Suppressor macrophage treated with lipopolysaccharide for 4 hours (primary cell): ENCODE measurements around the gene MMP21.

ENCODE experiments used
- DNase-seq: peaks from one replicate; pipeline ENCODE4 v3.0.0-alpha.2; 2020

The MMP21 gene

DNA sequence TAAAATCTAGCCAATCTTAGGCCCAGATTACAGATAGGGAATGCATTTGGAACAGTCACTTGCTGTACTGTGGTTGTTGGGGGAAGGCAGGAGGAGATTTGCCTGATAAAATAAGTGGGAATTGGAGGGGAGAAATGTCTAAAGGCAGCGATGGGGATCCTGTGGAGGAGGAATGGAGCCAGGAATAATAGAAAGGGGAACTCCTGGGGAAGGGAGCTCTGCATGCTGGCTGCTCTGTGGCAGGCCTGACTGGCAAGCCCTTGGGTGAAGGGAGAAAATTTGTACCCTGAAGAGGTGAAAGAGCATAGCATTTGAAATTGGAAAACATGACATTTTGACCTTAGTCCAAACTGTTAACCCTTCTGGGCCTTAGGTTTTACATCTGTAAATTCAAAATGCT lies 13.7 kb downstream of the MMP21 start:
- DNase-seq = no peak

DNA sequence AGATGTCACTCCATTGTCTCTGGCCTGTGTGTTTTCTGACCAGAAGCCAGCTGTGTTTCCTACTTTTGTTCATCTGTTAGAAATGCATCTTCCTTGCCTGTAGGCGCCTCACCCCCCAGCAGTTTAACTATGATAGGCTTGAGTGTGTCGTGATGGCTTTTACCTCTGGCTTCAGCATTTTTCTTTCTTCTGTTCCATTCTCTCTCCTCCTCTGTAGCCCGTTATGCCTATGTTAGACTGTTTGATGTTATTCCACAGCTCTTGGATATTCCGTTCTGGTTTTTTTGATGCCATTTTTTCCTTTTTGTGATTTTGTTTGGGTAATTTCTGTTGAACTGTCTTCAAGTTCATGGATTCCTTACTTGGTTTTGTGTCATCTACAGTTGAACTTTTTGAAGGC lies 17.9 kb downstream of the MMP21 start:
- no peak for DNase-seq

DNA sequence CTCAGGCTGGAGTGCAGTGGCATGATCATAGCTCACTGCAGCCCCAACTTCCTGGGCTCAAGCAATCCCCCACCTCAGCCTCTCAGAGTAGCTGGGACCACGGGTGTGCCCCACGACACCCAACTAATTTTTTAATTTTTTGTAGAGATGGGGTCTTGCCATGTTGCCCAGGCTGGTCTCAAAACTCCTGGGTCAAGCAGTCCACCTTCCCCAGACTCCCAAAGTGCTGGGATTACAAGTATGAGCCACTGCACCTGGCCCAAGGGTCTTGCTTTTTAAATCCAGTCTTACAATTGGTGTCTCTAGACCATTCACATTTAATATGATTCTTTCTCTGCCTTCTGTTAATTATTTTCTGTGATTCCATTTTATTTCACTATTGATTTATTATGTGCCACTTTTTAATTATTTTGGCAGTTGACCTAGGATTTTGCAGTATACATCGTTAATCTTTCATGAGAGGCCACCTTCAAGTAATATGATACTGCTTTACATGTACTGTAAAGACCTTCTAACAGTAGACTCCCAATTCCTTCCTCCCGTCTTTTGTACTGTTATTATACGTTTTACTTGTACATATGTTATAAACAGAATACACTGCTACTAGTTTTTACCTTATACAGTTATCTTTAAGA lies 18.7 kb downstream of the MMP21 start:
- DNase-seq = no peak

DNA sequence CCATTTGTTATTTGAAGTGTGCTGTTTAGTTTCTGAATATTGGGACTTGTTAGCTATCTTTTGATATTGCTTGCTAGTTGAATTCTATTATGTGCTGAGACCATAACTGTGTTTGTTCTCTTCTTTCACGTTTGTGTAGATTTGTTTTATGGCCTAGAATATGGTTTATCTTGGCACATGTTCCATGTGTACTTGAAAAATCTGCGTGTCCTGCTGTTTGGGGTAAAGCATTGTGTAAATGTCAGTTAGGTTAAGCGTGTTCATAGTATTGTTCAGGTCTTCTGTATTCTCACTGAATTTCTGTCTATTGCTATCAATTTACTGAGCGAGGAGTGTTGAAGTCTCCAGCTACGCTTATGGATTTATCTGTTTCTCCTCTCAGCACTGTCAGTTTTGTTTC lies 19.4 kb downstream of the MMP21 start:
- no peak for DNase-seq

DNA sequence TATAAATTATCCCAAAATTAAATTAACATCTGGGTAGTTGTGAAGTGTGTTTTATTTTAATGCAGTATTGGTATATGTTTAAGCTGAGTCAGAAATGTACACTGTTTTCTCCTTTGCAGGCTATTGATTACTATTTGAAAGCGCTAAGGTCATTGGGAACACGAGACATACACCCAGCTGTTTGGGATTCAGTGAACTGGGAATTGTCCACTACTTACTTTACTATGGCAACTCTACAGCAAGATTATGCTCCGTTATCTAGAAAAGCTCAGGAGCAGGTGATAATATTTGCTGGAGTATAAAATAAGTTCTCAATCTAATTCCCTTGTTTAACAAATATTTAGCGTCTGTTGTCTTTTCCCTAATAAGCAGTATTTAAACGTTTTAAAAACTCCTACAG lies 28.2 kb downstream of the MMP21 start:
- no peak for DNase-seq

DNA sequence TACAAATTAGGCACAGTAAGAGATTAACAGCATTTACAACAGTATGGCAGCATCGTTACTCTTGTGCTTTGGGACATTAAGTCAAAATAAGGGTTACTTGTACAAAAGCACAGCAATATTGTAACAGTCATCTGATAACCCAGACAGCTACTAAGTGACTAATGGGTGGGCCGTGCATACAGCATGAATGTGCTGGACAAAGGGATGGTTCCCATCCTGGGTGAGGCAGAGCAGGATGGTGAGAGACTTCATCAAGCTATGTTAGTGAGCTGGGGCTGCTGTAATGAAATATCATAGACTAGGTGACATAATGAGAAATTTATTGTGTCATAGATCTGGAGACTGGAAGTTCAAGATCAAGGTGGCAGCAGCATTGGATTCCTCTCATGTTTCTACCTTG lies 30.7 kb downstream of the MMP21 start:
- no peak for DNase-seq

DNA sequence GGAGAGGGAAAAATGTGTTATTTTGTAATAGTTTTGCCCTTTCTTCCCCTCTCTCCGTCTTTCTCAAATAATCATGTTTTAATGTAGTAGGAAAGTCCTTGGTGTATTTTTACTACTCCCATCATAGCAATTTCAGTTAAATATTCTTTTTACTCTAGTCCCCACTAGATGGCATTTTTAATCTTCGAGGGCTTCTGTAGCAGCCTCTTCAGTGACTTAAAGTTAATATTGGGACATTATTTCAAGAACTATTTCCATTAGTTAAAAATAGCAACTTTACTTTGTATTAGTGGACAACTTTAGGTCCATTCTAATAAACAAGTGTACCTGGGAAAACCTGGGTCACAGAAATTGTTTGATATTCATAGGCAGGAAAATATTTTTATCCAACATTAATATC lies 33.2 kb downstream of the MMP21 start:
- no peak for DNase-seq

DNA sequence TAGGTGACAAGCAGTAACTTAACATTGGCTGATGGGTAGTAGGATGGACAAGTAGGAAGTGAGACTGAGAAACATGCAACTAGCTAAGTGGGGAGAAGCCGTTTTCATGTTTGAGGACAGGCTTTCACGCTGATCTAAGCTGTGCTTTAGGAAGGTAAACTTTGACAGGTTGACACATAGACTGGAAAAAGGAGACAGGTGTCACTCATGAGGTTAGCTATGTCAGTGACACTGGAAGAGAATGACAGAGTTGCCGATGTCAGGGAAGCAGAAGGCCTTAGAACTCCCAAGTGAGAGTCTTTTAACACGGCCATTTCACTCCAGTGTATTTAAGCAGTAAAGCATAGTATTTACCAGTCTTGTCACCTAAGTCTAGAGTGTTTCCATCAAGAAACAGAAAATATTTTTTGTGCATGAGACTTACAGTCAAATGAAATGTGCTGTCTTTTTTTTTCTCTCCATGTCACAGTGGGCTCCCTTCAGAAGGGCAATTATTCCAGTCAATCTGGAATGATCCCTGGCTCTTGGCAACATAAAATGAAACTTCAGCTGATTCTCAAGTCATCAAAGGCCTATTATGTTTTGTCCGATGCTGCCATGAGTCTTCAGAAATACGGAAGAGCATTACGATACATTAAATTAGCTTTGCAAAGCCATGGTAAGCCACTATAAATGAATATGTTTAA lies 35.5 kb downstream of the MMP21 start:
- no peak for DNase-seq

DNA sequence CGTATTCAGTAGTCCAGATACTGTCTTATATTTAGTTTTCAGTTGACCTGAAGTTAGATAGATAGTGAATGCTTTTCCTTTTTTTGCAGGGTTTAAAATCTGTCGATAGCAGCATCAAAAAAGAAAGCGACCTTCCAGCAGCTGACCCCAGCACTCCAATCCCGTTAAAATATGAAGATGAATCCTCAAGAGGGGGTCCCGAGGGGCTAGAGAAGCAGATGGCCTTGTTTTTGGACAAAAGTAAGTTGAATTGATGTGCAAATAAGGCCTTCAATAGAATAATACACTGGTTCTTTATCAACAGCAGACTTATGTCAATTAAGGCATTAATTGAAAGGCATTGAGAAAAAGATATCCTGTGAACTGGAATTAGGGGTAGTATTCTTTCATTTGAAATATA lies 37.4 kb downstream of the MMP21 start:
- DNase-seq = no peak

DNA sequence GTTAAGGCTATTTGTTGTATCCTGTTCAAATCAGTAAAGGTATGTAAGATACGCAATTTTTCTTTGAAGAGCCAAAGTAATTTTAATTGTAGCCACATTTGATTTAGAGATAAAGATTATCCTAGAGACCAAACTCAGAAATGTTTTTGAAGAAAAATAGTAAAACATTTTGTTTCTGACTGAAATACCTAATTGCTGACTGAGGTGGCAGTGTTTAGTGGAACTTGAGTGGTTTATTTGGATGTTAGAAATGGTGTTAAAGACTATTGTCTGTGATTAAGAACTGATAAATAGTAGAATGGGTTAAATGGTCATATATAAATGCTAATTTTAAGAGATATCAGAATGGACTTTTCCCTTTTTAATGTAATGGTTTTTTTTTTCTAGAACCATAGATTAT lies 40.8 kb downstream of the MMP21 start:
- DNase-seq = no peak

DNA sequence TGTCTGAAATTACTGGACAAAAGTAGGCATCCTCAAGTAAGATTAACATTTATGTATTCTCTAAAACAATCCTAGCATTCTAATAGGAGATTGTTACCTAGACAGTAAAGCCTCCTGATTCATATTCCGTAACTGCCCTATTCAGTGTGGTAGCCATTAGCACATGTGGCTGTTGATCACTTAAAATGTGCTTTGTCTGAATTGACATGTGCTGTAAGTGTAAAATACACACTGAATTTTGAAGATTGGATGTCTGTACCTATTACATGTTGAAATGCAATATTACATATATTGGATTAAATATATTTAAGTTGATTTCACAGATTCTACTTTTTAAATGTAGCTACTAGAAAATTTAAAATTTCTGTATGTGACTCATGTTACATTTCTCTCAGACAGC lies 41.5 kb downstream of the MMP21 start:
- no peak for DNase-seq

DNA sequence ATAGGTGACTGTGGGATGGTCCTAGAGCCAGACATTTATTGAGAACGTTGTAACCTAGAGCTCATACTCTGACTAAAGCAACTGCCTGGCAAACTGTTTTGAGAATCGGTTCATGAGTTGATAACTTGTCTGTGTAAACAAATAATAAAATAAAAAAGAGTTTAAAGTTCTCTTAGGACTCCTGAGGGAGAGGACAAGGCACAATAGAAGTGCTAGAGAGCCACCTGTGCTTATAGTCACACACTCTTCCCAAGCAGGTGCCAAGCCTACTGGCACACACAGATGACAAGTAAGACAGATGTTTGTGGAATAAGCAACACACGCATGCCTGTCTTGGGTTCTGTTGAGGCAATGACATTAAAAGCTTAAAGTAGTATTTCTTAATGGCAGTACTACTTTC lies 48.2 kb downstream of the MMP21 start:
- DNase-seq = no peak

DNA sequence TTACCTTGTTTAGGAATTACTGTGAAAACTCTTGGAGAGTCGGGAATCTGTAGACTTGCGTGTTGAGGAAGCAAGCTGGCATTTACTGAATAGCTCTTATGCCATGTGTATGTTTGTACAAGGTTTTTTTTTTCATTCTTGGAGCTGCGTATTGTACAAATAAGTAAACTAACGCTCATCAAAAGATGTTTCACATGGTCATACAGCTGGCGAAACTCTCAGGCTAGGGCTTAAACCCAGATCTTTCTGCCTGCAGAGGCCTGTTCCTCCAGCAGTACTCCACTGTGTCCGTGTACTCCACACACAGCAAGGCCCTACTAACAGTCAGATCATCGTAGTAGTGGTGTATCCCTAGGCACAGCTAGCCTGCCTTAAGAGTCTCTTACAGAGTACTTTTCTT lies 48.7 kb downstream of the MMP21 start:
- DNase-seq = no peak

DNA sequence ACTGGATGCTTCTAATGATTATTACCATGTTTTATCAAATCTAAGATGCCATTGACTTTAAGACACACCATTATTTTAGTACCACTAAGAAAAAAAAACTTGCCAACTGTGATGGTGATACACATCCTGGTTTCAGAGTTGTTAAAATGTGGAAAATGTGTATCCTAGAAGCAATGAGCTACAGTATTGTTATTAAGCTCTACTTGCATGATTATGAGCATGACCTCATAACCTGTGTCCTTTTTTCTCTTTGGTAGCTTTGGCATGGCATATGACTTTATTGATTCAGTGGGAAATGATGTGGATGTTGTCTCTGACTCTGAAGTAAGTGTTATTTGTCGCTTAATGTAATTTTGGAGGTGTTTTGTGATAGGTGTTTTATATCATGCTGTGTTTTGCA lies 52.8 kb downstream of the MMP21 start:
- DNase-seq = no peak

DNA sequence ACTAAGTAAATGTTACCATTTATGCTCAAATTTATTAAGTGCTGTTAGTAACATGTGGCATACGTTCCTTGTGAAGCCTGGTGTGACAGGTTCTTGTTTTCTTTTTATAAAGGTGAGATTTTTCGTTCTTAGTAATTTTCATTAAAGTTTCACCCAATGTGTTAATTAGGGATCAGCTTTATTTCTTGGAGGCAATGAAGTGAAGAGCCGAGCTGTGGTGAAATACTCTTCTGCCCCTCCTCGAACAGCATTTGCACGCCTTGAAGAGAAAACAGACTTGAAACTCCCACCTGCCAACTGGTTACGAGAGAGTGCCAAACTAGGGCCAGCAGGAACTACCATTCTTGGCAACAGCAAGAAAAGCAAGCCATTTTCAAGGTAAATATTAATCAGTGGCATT lies 54.6 kb downstream of the MMP21 start:
- no peak for DNase-seq

DNA sequence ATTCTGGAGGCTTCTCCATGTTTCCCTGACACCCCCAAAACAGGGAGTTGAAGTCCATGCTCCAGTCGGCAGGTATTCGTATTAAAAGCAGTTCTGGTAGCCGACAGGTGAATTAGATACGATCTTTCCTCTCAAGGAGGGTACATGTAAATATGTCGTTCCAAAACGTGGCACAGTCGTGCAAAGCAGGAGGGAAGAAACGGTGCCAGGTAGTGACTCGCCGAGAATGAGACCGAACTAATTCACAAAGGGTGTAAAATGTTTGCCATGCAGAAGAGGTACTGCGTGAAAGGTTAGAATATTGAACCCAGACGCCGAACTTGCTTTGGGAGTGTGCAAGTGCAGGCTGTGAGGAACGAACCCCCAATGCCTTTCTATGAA lies 55.6 kb downstream of the MMP21 start:
- peak; percentile 7 for DNase-seq

DNA sequence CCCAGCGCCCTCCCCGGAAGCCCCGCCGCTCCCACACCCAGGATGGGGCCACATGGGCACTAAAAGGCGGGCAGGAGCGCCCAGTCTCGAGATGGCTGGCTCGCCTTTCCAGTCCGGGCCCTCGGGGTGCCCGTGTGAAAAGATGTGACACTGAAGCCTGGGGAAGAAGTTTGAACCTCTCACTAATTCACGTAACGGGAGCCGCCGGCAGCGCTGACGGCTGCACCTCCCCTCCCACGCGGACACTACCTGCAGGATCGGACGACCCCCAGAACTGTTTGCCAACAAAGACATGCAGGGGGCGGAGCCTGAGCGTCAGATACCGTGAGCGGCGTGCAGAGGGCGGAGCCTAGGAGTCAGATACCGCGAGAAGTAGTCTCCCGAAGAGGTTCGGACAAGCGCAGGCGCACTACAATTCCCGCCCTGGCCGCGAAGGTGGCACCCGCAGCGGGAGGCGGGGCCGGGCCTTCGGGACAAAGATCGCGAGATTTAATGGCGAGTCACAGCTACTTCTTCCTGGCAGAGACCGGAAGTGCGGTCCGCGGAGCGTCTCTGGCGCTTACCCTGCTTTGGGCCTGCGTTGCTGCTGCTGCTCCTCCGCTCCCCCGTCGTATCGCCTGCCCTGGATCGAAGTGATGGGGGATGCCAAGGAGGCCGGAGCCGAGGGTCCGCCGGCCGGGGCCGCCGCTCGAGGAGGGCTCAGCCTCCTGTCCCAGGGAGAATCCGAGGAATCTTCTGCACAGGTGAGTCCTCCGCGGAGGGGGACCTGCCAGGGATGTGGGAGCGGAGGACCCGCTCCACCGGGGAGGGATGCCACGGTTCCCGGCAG lies 56.2 kb downstream of the MMP21 start, which contains the start of gene EDRF1:
EDRF1 (plus strand) TSS at position 537 of the 829 bp plus-strand sequence; CDS start at position 636, 99 bp downstream.
- peak; percentile 100 for DNase-seq
